K562 (cell line): ENCODE data around the gene RALGAPB. TPM values are rescaled to one million over a fixed set of nuclear protein-coding genes. Genes with fewer than 3 reads are reported as not detected.

Source experiments
- CBFA2T3 ChIP-seq: fragments of 450-650 bp; IDR thresholded peaks from 2 replicates; pipeline ENCODE4 v1.6.1; 2017
- ELF1 ChIP-seq: fragments of 200-800 bp; sonication (Bioruptor generic); IDR thresholded peaks from 2 replicates; pipeline ENCODE4 v1.6.1; 2016; ENCODE audit warnings: missing genetic modification characterization, missing compliant biosample characterization
- ELF2 ChIP-seq: fragments of 250-450 bp; sonication (Bioruptor Pico); IDR thresholded peaks from 2 replicates; pipeline ENCODE4 v1.5.0; 2021; ENCODE audit warnings: mild to moderate bottlenecking
- ETV5 ChIP-seq: sonication (generic); formaldehyde crosslinking; IDR thresholded peaks from 2 replicates; pipeline ENCODE4 v1.4.0; 2020; ENCODE audit warnings: low read depth, mild to moderate bottlenecking, missing genetic modification reagents
- HDAC2 ChIP-seq: fragments of 450-650 bp; IDR thresholded peaks from 2 replicates; pipeline ENCODE4 v1.6.1; 2016; ENCODE audit warnings: mild to moderate bottlenecking
- HSF4 ChIP-seq: fragments of 250-450 bp; sonication (Bioruptor Pico); IDR thresholded peaks from 2 replicates; pipeline ENCODE4 v2.1.2; 2022; ENCODE audit warnings: mild to moderate bottlenecking, moderate library complexity, borderline replicate concordance
- KDM1A ChIP-seq, 2 experiments: fragments of 450-650 bp; IDR thresholded peaks; 2 replicates each; pipeline ENCODE4 v1.6.1; 2016; ENCODE audit warnings: mild to moderate bottlenecking in 2 of 2
- MYBL2 ChIP-seq, 2 experiments: fragments of 450-650 bp in 1 of 2; sonication (generic) in 1 of 2; formaldehyde crosslinking in 1 of 2; IDR thresholded peaks; 2 replicates each; pipeline versions ENCODE4 v1.6.1 to v1.8.1; 2017 to 2022; ENCODE audit warnings: borderline replicate concordance in 1 of 2, inconsistent platforms in 1 of 2, low read depth in 1 of 2, mild to moderate bottlenecking in 1 of 2, missing genetic modification reagents in 1 of 2, moderate library complexity in 1 of 2
- MYC ChIP-seq, 2 experiments: fragments of 250-450 bp in 1 of 2; sonication (Bioruptor Pico) in 1 of 2; IDR thresholded peaks; 2 replicates each; pipeline versions ENCODE4 v1.5.1 to v1.6.1; 2012 to 2021; ENCODE audit warnings: low read depth in 2 of 2, borderline replicate concordance in 1 of 2, improper control_type of control experiment in 1 of 2, low read length in 1 of 2, mild to moderate bottlenecking in 1 of 2, moderate library complexity in 1 of 2
- POLR2A ChIP-seq: fragments of 450-650 bp; conservative IDR thresholded peaks from 2 replicates; pipeline ENCODE4 v1.6.1; 2016
- RAD21 ChIP-seq, 2 experiments: fragments of 250-450 bp in 1 of 2; fragments of 450-650 bp in 1 of 2; sonication (Bioruptor Pico) in 1 of 2; formaldehyde crosslinking in 1 of 2; IDR thresholded peaks in 1 of 2; conservative IDR thresholded peaks in 1 of 2; 2 replicates each; pipeline versions ENCODE4 v1.4.0 to v1.8.0; 2020 to 2022; ENCODE audit warnings: mild to moderate bottlenecking in 2 of 2, moderate library complexity in 1 of 2
- SIN3A ChIP-seq, 2 experiments: fragments of 150-350 bp in 1 of 2; IDR thresholded peaks; 2 replicates each; pipeline ENCODE4 v1.6.1; 2011 to 2016; ENCODE audit warnings: borderline replicate concordance in 2 of 2, low read depth in 2 of 2, low read length in 2 of 2, mild to moderate bottlenecking in 2 of 2, moderate library complexity in 2 of 2; ENCODE audit not compliant: control insufficient read depth in 1 of 2
- TAF15 ChIP-seq: fragments of 200-400 bp; formaldehyde crosslinking; IDR thresholded peaks from 2 replicates; pipeline ENCODE4 v1.6.1; 2017; ENCODE audit warnings: mild to moderate bottlenecking, low read depth, low read length, moderate library complexity
- THAP12 ChIP-seq: fragments of 250-450 bp; sonication (Bioruptor Pico); IDR thresholded peaks from 2 replicates; pipeline ENCODE4 v1.9.0; 2021; ENCODE audit warnings: mild to moderate bottlenecking, inconsistent platforms
- USF2 ChIP-seq: sonication (generic); formaldehyde crosslinking; IDR thresholded peaks from 2 replicates; pipeline ENCODE4 v1.5.0; 2020; ENCODE audit warnings: missing genetic modification reagents
- ZBTB34 ChIP-seq: fragments of 250-450 bp; sonication (Bioruptor Pico); IDR thresholded peaks from 2 replicates; pipeline ENCODE4 v1.8.0; 2021; ENCODE audit warnings: mild to moderate bottlenecking, moderate library complexity
- ZNF133 ChIP-seq: fragments of 250-450 bp; sonication (Bioruptor Pico); IDR thresholded peaks from 2 replicates; pipeline ENCODE4 v1.4.0; 2020; ENCODE audit warnings: mild to moderate bottlenecking
- ZNF354B ChIP-seq: fragments of 250-450 bp; sonication (Bioruptor Pico); IDR thresholded peaks from 2 replicates; pipeline ENCODE4 v1.4.0; 2020
- ZNF699 ChIP-seq: fragments of 250-450 bp; sonication (Bioruptor Pico); IDR thresholded peaks from 2 replicates; pipeline ENCODE4 v1.8.0; 2021; ENCODE audit warnings: mild to moderate bottlenecking, moderate library complexity; ENCODE audit not compliant: insufficient replicate concordance
- ZNF75A ChIP-seq: fragments of 450-650 bp; formaldehyde crosslinking; IDR thresholded peaks from 2 replicates; pipeline ENCODE4 v1.4.0; 2020; ENCODE audit warnings: mild to moderate bottlenecking
- ZNF76 ChIP-seq: fragments of 250-450 bp; sonication (Bioruptor Pico); IDR thresholded peaks from 2 replicates; pipeline ENCODE4 v1.4.0; 2020; ENCODE audit warnings: mild to moderate bottlenecking, moderate library complexity, borderline replicate concordance
- ZNF778 ChIP-seq: fragments of 450-650 bp; formaldehyde crosslinking; IDR thresholded peaks from 2 replicates; pipeline ENCODE4 v1.4.0; 2020; ENCODE audit warnings: mild to moderate bottlenecking, moderate library complexity
- ZNF785 ChIP-seq: fragments of 250-450 bp; sonication (Bioruptor Pico); IDR thresholded peaks from 2 replicates; pipeline ENCODE4 v1.4.0; 2020; ENCODE audit warnings: mild to moderate bottlenecking
- polyA plus RNA-seq, 8 experiments: library from polyadenylated mRNA; depleted of rRNA in 4 of 8; stranded (reverse) in 5 of 8; unstranded in 3 of 8; fragments of >200 nt; fragmentation: Nextera tagmentation in 2 of 8; fragmentation: Illumina TruSeq in 1 of 8; extraction: Ambion mirVana in 2 of 8; extraction: Trizol in 1 of 8; gene quantifications; 2 replicates each; pipeline versions ENCODE4 v1.2.1 to v1.2.3, GENCODE V29; 2011 to 2014; ENCODE audit warnings: inconsistent platforms in 1 of 8, missing spikeins in 1 of 8
- total RNA-seq, 7 experiments: library from RNA; depleted of rRNA in 6 of 7; stranded (reverse); fragments of >200 nt in 6 of 7; fragmentation: Illumina TruSeq in 2 of 7; extraction: Trizol in 2 of 7; gene quantifications; 2 replicates each; pipeline versions ENCODE4 v1.2.1 to v1.2.3, GENCODE V29; 2011 to 2021; ENCODE audit warnings: low replicate concordance in 1 of 7

The RALGAPB gene
- total and polyA plus RNA-seq, 9 of the 15 experiments (the other 6 are each of a cell fraction or from before 2014, with no cell fraction given), result 4.3 to 25.6 (median 13.6) TPM

GRCh38 chr20:38472513-38473366 lies at the start of gene RALGAPB (continued):
- TF ChIP-seq ZNF778 (no peak), ZNF699 (CRISPR knock-in tag) (no peak), ETV5 (no peak), POLR2A (peak; percentile 75), ZNF785 (CRISPR knock-in tag) (no peak), ZNF75A (CRISPR knock-in tag) (no peak), CBFA2T3 (no peak), HSF4 (CRISPR knock-in tag) (no peak), MYBL2 (IDR thresholded peaks at IDR 0.05; ENCODE audit: low read depth) (no peak), MYBL2 (CRISPR knock-in tag; IDR thresholded peaks at IDR 0.05; ENCODE audit: borderline replicate concordance) (no peak), MYC (IDR thresholded peaks at IDR 0.05; ENCODE audit: low read depth, low read length) (peak; percentile 66), MYC (CRISPR knock-in tag; IDR thresholded peaks at IDR 0.05; ENCODE audit: borderline replicate concordance, low read depth) (no peak), ZNF133 (no peak), KDM1A (IDR thresholded peaks at IDR 0.05) (no peak), USF2 (CRISPR knock-in tag) (no peak), ELF1 (tag) (peak; percentile 88), RAD21 (CRISPR knock-in tag; conservative IDR thresholded peaks at IDR 0.05 in 1 of 2, IDR thresholded peaks at IDR 0.05 in 1 of 2) (peak; percentile 42 to 63; a peak in 2 of 4 replicates), HDAC2 (peak; percentile 66; the same call in 1 of the 2 replicates), ZBTB34 (no peak), ELF2 (CRISPR knock-in tag) (peak; percentile 51; the same call in 1 of the 2 replicates), THAP12 (CRISPR knock-in tag) (no peak), TAF15 (no peak), ZNF76 (no peak), SIN3A (IDR thresholded peaks at IDR 0.05; ENCODE audit: borderline replicate concordance in 2 of 2, control insufficient read depth in 1 of 2, low read depth in 2 of 2, low read length in 2 of 2) (peak; percentile 34 to 75; a peak in 2 of 4 replicates), ZNF354B (CRISPR knock-in tag) (no peak)
